GM13977 (cell line): ENCODE data around the gene ASIC1.

Experiments used
- DNase-seq: peaks from one replicate; pipeline ENCODE4 v3.0.0; 2012; ENCODE audit warnings: low spot score
- in situ Hi-C: fragments of 300-500 bp; cut with MboI; formaldehyde crosslinking; loops from one replicate; pipeline ENCODE4 v1.12.0; 2022; ENCODE audit warnings: low sequenced_read_pairs, low pct_unique_long_range_greater_than_20kb, mixed read lengths, inconsistent platforms; ENCODE audit not compliant: unreplicated experiment
- TF ChIP-seq, protein P1 (sequence below): IDR thresholded peaks from 2 replicates; pipeline ENCODE4 v1.5.1; 2012; ENCODE audit warnings: mild to moderate bottlenecking, control low read depth; ENCODE audit not compliant: insufficient read depth; ENCODE audit errors: extremely low read depth, missing control alignments

ASIC1 gene

DNA sequence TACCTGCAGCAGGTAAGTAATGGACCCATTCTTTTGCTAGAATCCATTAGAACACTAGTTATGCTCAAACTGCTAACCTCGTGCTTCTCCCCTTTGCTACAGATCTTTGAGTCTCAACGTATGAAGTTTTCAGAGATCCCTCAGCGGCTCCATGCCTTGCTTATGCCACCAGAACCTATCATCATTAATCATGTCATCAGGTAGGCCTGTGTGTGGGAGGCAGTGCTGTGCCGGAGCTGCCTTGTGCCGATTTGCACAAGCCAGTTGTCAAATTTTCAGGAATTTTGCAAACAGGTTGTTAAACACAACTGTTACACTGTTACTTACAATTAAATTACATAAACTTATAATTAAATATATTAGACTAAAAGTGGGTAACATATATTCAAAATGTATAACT lies 33.0 kb downstream of the ASIC1 start:
- TF ChIP-seq, protein P1, sequence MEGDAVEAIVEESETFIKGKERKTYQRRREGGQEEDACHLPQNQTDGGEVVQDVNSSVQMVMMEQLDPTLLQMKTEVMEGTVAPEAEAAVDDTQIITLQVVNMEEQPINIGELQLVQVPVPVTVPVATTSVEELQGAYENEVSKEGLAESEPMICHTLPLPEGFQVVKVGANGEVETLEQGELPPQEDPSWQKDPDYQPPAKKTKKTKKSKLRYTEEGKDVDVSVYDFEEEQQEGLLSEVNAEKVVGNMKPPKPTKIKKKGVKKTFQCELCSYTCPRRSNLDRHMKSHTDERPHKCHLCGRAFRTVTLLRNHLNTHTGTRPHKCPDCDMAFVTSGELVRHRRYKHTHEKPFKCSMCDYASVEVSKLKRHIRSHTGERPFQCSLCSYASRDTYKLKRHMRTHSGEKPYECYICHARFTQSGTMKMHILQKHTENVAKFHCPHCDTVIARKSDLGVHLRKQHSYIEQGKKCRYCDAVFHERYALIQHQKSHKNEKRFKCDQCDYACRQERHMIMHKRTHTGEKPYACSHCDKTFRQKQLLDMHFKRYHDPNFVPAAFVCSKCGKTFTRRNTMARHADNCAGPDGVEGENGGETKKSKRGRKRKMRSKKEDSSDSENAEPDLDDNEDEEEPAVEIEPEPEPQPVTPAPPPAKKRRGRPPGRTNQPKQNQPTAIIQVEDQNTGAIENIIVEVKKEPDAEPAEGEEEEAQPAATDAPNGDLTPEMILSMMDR = no peak
- in situ Hi-C loops = no loop called here
- DNase-seq = no peak

DNA sequence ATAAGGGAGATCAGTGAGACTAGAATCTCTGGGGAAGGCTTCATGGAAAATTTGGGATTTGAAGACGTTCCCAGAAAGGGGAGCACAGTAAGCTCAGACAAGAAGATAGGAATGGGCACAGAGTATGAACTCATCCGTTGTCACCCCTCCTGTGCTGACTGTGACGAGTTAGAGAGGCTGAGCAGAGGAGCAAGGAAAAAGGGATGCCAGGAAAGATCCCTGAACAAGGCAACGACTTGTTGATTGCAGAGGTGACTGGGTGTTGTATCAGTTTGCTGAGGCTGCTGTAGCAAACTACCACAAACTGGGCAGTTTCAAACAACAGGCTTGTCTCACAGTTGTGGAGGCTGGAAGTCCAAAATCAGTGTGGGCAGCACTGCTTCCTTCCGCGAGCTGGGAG lies 40.6 kb downstream of the ASIC1 start:
- in situ Hi-C loops = no loop called here
- no peak for DNase-seq

DNA sequence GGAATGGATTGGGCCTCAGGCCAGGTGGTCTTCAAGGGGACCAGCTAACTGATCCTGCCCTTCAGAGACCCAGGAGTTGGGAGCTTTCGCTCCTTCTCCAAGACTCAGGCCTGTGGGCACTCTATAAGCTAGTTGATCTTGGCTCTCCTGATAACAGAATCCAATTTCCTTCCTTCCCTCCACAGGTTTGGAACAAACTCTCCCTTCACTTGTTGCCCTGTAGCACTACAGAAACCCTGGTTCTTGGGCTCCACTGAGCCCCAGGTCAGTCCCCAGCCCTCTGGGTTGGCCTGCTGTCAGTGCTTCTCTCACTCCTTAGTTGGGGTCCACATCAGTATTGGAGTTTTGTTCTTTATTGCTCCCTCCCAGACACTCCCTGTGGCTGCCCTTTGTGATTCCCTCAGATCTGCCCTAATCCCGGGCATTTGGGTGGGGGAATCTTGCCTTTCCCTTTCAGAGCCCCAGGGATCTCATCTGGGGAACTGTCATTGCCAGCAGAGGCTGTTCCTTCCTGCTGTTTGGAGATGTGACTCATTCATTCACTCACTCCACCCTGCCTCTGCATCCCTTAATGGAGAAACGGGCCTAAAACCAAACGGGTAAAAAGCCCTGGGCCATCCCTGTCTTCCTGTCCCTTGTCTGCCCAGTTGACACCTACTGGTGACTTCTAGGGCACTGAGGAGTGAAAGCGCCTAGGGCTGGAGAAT lies 42.1 kb downstream of the ASIC1 start:
- TF ChIP-seq, protein P1 = no peak
- DNase-seq = no peak
- in situ Hi-C loops = no loop called here

More for the DNA sequence above, 40.6 kb downstream of the ASIC1 start:
- TF ChIP-seq, protein P1 = no peak

DNA sequence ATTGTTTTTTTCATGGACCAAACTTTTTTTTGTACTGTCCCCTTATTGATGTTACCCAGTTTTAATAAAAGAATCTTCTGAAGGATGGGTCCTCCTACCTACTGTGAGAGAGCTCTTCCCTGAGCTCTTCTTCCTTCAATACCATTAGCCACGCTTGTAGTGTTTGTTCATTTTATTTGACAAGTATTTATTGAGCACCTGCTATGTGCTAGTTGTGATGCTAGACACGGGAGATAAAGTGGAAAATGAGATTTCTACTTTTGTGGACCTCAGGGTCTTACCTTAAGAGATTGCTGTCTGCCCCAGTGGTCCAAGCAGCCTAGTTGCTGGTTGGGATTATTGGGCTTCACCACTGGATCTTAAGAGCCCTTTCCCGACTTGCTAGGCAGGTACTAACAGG lies 43.2 kb downstream of the ASIC1 start:
- DNase-seq = no peak
- in situ Hi-C loops = no loop called here
- TF ChIP-seq, protein P1 = no peak

DNA sequence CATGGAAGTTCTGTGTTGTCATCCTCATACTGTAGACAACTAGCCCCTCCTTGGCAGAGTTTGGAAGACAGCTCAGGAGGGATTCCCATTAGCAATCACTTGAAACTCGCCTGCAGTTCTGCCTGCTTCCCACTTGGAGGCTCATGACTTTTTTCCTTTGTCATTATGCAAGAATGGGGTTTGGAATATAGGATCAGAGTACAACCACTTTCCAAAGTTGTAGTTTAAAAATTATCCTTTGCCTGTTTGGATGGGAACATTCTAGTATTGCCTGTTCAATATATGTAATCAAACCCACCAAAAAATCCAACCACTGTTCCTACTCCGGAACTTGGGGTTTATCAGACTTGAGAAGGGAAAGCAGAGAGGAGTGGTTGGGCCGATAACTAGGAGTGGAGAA lies 44.3 kb downstream of the ASIC1 start:
- TF ChIP-seq, protein P1 = peak; percentile 0
- in situ Hi-C loops = no loop called here
- DNase-seq = no peak

DNA sequence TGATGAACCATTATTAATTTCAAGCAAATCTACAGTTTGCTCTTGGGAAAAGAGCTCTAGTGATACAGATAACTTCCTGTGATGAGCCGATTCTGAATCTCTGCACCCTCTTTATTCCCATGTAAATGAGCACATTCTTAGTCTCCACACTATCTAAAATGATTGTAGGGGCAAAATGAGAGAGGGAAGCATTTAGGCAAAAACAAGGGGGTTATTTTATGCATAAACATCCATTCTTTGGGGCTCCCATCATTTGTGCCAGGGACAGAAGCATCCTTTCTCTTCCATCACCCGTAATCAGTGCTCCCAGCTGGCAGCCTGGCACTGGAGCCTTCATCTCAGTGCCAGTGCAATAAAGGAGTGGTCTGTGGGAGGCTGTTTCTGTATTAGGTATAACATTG lies 44.7 kb downstream of the ASIC1 start:
- in situ Hi-C loops = no loop called here
- TF ChIP-seq, protein P1 = no peak
- DNase-seq = no peak
